HL-60 (cell line): ENCODE results near the gene C1S.

Source experiments
- GABPA ChIP-seq: IDR thresholded peaks from 2 replicates; pipeline ENCODE4 v1.6.1; 2012; ENCODE audit warnings: low read depth
- TF ChIP-seq, protein P1 (sequence below): IDR thresholded peaks from one replicate; pipeline ENCODE4 v1.5.1; 2011; ENCODE audit warnings: low read length, control low read depth, inconsistent platforms; ENCODE audit not compliant: insufficient read depth

DNA sequence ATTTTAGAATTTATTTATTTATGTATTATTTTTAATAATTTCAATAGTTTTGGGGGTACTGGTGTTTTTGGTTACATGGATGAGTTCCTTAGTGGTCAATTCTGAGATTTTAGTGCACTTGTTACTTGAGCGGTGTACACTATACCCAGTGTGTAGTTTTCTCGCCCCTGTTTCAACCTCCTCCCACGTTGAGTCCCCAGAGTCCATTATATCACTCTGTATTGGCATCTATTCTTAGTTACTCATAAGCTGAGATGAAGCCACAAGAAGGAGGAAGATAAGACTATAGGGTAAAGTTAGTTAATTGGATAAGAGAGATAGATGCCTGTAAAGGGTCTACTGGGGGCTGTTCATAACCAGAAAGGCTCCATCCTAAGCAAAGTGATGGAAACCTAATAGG is 4.0 kb downstream of the C1S start:
- TF ChIP-seq, protein P1, sequence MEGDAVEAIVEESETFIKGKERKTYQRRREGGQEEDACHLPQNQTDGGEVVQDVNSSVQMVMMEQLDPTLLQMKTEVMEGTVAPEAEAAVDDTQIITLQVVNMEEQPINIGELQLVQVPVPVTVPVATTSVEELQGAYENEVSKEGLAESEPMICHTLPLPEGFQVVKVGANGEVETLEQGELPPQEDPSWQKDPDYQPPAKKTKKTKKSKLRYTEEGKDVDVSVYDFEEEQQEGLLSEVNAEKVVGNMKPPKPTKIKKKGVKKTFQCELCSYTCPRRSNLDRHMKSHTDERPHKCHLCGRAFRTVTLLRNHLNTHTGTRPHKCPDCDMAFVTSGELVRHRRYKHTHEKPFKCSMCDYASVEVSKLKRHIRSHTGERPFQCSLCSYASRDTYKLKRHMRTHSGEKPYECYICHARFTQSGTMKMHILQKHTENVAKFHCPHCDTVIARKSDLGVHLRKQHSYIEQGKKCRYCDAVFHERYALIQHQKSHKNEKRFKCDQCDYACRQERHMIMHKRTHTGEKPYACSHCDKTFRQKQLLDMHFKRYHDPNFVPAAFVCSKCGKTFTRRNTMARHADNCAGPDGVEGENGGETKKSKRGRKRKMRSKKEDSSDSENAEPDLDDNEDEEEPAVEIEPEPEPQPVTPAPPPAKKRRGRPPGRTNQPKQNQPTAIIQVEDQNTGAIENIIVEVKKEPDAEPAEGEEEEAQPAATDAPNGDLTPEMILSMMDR = no peak
- no peak for TF ChIP-seq GABPA
